Left forelimb (tissue), 1 donor: ENCODE data around the gene MARVELD2.
"Not testable (repeated sequence)": the region's sequence is repeated elsewhere in the genome, so short reads cannot be mapped to it uniquely, and the experiment has no call there.

Experiments used
- DNase-seq: peaks from one replicate; pipeline ENCODE4 v3.0.0-alpha.2; 2018; ENCODE audit warnings: low spot score

MARVELD2 gene, protein sequence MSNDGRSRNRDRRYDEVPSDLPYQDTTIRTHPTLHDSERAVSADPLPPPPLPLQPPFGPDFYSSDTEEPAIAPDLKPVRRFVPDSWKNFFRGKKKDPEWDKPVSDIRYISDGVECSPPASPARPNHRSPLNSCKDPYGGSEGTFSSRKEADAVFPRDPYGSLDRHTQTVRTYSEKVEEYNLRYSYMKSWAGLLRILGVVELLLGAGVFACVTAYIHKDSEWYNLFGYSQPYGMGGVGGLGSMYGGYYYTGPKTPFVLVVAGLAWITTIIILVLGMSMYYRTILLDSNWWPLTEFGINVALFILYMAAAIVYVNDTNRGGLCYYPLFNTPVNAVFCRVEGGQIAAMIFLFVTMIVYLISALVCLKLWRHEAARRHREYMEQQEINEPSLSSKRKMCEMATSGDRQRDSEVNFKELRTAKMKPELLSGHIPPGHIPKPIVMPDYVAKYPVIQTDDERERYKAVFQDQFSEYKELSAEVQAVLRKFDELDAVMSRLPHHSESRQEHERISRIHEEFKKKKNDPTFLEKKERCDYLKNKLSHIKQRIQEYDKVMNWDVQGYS

DNA sequence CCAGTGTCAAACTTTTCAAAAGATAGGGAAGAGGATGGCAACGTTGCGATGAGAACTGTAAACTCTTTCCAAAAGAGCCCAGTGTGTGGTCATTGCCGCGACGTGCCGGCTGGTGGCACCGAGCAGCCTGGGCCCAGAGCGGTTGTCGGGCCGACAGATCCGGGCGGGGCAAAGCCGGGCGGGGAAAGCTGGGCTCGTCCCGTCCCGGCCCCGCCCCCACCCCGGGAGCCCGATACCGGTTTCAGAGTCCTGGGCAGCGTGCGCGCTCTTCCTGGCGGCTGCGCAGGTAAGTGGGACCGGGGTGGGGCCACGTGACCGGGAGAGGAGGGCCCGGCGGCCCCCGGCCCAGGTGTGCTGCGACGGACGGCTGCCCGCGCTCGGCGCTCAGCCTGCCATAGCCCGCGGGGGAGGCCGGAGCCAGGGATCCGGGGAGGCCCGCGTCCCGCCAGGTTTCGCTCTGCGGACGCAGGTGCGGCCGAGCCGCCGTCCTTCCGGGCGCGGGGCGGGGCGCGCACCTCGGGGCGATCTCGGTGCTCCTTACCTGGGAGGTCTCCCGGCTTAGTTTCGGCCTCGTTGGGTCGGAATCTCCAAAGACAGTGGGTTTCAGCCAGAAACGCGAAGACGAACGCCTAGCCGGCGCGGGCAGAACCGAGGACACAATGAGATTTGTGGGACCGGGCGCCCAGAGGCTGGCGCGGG, at the start of gene MARVELD2:
Gene MARVELD2 (plus strand): TSS at position 232 of the 699 bp plus-strand sequence. CDS start 4,270 bp downstream, outside the sequence.
- peak; percentile 69 for DNase-seq

DNA sequence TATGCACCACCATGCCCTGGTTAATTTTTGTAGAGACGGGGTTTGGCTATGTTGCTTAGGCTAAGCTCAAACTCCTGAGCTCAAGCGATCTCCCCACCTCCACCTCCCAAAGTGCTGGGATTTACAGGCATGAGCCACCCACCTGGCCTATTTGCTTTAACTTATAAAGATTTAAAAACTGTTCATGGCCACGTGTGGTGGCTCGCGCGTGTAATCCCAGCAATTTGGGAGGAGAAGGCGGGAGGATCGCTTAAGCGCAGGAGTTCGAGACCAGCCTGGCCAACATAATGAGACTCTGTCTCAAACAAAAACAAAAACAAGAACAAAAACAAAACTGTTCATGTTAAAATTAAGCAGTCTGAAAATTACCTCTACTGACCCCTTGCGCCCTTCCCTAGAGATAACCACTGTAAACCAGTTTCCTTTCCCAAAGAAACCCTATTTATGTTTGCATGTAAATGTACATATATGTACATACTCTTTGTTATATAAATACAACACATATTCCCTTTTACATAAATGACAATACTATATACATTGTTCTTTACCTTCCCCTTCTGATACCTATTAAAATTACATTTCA, 47.1 kb upstream of the MARVELD2 start:
- no peak for DNase-seq

DNA sequence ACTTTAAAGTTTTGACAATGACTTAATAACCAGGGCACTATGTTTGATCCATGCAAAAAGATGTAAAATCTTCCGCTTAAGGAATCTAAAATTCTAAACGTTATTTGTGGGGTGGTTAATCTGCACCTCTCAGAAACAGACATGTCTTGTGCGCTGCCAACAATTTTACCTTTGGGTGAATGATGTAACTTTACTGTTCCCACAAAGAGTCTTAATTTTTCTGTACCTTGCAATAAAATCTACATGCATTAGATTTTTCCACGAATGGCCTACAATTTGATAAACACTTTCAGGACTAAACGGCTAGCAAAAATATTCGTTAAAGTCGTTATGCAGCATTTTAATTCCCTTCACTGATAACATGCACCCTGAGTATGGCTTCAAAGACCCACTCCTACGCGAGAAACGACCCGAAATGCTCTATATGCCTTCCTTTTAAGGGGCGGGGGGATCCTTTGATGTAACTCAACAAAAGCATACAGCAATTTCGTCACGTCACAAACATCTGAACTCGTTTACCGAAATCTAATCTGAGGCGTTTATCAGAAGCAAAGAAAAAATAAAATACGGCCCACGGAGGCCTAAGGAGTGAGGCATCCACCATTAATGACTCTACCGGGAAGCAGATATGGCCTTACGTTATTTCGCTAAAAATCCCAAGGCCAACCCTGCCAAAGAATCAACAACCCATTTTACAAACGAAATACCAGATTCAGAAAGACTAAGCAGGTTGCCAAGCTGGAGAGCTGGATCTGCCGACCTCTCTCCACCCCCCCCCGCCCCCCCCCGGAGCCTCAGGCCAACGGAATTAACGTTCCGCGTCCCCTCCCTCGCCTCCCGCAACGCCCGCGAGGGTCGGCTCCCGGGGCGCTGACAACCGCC, 46.2 kb upstream of the MARVELD2 start:
- DNase-seq: no peak

DNA sequence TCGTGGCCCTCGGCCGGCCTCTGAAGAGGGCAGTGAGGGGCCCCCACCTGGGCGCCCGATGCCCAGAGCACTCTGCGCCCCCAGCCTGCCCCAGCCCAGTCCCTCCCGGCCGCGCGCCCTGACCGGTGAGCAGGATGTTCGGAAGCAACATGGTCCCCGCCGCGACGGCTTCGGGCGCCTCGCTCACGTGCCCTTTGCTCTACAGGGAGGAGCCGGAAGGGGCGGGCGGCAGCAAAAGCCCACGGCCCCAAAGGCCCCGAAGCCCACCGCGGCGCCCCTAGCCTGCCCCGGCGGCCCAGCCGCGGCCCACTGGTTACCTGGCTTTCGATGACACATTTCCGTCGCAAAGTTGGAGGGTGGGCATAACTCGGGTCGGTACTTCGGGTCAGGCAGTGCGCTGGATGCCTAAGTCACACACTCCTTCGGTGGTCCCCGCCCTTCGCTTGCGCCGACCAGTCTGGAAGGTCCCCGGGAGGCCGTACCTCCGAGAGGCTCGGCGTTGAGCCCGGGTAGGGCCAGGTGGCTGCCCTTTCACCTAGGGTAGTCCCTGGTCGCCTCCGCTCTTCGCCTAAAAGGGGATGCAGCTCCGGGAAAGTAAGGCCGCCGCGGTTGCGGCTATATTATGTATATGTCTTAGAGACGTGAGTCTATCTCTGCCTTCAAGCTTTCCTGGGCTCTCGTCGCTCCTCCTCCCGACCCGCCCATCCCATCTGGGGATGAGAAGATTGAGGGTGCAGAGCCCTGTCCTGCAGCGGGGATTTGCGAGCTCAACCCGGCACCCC, 45.4 kb upstream of the MARVELD2 start, which contains the start of the genes AK6, RAD17 and TAF9:
Gene AK6 (minus strand): TSS at position 181 of the 782 bp plus-strand sequence. CDS start 30 bp downstream, at position 151.
Gene RAD17 (plus strand): TSS at position 479 of the 782 bp plus-strand sequence. CDS start 2,391 bp downstream, outside the sequence.
Gene TAF9 (minus strand): TSS at position 181 of the 782 bp plus-strand sequence. CDS start 3,783 bp downstream, outside the sequence.
- DNase-seq: peak; percentile 98

DNA sequence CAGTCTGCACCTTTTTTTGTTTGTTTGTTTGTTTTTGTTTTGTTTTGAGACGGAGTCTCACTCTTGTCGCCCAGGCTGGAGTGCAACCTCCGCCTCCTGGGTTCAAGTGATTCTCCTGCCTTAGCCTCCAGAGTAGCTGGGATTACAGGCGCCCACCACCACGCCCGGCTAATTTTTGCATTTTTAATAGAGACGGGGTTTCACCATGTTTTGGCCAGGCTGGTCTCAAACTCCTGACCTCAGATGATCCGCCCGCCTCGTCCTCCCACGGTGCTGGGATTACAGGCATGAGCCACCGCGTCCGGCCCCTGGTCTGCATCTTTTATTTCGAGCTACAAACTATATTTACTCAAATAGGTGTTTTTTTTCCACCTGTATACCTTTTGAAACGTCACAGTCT, 44.6 kb upstream of the MARVELD2 start:
- not testable (repeated sequence) for DNase-seq

DNA sequence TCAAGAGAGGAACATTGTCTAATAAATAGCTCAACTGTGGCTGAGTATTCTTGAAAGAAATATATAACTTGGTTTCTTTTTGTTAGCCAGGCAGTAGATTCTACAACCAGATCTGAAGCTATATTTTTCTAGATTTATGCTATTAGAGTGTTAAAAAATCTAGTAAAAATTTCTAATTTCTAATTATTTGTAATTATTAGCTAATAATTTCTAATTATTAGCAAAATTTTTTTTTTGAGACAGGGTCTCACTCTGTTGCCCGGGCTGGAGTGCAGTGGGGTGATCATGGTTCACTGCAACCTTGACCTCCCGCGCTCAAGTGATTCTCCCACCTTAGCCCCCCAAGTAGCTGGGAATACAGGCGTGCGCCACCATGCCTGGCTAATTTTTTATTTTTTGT, 42.5 kb upstream of the MARVELD2 start:
- no peak for DNase-seq

DNA sequence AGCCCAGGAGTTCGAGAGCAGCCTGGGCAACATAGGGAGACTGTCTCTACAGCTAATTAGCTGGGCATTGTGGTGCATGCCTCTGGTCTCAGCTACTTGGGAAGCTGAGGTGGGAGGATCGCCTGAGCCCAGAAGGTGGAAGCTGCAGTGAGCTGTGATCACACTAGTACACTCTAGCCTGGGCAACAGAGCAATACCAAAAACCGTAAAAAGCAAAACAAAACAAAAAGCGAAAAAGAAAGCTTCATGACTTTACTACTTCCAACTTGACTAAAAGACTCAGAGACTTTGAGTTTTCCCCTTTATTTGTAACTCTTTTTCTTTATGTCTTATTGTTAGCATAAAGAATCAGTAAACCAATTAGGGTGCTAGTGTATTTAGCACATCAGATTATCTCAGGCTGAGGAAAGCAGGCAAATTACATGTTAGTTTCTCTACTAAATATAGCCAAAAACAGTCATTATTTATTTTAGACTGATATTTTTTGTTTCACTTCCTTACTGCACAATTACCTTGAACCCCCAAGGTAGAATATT, 39.9 kb upstream of the MARVELD2 start:
- DNase-seq: no peak

DNA sequence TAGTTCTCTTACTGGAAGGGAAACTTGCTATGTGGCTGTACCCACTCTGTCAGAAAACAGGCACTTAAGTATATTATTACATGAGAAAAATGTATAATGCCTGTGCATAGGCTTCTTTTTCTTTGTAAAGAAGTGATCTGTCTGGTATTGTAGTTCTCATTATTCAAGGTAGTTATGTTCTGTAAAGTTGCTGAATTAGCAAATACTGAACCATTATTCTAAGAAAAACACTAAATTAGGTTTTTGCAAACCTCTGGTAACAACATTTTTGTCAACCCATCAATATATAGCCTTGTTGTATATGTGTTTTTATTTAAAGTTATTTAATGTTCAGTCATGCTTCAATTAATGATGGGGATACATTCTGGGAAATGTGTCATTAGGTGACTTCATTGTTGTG, 36.5 kb upstream of the MARVELD2 start:
- no peak for DNase-seq

DNA sequence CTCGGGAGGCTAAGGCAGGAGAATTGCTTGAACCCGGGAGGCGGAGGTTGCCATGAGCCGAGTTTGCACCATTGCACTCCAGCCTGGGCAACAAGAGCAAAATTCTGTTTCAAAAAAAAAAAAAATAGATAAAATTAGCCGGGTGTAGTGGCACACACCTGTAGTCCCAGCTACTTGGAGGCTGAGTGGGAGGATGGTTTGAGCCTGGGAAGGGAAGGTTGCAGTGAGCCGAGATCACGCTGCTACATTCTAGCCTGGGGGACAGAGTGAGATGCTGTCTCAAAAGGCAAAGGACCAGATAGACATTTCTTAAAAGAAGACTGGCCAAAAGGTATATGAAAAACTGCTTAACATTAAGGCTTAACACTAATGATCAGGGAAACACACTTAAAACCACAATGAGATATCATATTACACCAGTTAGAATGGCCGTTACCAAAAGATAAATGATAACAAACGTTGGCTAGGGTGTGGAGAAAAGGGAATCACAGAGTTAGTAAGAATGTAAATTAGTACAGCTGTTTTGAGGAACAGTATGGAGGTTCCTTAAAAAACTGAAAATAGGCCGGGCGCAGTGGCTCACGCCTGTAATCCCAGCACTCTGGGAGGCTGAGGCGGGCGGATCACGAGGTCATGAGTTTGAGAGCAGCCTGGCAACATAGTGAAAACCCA, 10.1 kb upstream of the MARVELD2 start:
- no peak for DNase-seq

DNA sequence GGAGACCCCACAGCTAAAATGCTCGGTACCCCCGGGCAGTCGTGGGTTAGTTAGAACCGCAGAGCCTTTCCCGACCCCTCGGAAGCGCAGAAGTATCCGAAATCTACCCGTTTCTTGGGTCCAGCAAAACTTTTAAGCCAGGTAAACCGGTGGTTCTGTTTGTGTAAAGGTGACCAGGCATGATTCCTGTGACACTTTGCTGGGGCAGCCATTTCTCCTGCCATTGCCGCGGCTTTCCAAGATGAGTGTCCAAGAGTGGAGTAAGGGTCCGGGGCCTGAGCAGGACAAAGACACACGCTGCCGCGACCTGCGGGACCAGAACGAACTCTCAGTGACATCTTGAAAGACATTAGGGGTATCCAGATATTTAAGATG, 655 bp downstream of the MARVELD2 start:
- no peak for DNase-seq

DNA sequence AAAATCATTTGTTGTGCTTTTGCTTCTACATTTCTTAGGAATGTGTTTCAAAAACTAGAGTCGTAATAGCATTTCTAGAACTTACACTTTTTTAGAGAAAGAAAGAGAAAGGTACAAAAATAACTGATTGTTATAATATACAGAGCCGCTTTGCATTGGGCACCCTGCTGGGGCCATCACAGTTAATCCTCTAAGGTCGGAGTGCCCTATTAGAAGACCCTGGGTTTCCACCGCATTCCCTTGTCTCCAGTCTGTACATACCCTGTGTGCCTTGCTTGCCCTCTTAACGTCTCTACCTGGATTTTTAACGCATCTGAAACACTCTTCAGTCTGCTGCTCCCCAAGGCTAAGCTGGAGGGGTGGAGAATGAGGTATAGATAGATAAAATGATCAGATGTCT, 1.3 kb downstream of the MARVELD2 start:
- DNase-seq: no peak

DNA sequence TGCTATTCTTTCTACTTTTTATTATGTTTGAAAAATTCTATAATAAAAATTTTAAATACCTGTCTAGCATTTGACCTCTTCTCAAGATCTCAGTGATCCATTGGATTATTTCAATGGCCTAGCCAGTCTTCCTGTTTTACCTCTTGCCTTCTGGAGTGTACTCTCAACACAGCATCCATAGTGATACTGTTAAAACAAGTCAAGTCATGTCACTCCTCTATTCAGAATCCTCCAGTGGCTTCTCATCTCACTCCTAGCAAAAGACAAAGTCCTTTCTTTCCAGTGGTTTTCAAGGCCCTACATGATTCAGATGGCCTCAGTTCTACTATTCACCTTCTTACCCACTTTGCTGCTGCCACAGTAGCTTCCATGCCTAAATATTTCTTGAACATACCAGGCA, 1.8 kb downstream of the MARVELD2 start:
- no peak for DNase-seq

DNA sequence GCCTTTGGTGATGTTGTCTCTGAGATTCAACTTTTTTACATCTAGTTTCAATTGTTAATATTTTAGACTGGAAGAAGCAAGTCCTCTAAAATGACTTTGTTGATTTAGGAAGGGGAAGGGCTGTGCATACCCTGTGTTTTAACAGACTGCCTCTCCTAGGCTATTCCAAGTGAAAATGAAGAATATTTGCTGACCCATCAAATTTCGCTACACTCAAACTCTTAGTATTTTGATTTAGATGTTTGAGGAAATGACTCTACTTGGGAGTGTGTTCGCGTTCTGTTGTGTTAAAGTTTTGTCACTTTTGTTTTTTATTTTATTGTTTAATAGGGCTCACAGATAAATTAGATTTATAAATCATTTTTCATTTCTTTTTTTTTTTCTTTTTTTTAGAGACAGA, 3.6 kb downstream of the MARVELD2 start:
- no peak for DNase-seq

DNA sequence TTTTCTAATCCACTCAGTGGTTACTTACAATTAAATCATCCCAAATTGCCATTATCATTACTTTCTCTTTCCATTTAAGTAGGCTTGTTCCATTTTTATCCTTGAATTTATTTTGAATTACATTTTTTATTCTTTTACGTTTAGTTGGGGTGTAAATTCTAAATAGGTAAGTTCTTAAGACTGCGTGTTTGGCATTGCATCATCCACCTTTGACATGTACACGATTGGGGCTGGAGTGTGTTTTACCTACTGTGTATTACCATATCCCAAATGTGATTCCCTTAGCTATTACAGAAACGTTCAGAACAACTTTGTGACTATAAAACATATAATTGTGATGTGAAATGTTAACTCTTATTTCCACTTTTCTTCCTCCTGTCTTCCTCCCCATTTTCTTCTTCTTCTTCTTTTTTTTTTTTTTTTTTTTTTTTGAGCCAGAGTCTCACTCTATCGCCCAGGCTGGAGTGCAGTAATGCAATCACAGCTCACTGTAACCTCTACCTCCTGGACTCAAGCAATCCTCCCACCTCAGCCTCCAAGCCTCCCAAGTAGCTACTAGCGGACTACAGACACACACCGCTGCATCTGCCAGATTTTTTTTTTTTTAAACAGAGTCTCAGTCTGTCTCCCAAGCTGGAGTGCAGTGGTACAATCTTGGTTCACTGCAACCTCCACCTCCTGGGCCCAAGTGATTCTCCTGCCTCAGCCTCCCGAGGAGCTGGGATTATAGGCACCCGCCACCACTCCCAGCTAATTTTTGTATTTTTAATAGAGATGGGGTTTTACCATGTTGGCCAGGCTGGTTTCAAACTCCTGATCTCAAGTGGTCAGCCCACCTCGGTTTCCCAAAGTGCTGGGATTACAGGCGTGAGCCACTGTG, 16.7 kb downstream of the MARVELD2 start:
- no peak for DNase-seq

DNA sequence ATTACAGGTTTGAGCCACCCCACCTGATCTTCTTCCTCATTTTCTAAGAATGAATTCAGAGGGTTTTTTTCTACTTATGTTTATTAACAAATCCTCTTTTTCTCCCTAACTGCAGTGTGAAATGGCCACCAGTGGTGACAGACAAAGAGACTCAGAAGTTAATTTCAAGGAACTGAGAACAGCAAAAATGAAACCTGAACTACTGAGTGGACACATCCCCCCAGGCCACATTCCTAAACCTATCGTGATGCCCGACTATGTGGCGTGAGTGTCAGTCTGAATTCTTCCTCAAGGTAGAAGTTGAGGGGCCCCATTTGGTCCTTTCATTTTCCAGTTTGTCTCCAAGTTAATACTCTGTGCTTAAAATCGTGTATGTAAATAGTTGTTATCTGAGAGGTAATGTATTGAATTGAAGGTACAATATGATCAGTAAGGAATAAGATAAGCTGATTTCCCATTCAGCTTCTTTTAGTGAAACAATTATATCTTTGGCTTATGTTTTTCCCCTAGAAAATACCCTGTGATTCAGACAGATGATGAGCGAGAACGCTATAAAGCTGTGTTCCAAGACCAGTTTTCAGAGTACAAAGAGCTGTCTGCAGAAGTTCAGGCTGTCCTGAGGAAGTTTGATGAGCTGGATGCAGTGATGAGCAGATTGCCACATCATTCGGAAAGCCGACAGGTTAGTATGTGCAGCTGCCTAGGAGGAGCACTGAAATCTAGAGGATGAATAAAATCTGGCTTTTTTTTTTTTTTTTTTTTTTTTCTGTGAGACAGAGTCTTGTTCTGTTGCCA, 17.7 kb downstream of the MARVELD2 start:
- no peak for DNase-seq

DNA sequence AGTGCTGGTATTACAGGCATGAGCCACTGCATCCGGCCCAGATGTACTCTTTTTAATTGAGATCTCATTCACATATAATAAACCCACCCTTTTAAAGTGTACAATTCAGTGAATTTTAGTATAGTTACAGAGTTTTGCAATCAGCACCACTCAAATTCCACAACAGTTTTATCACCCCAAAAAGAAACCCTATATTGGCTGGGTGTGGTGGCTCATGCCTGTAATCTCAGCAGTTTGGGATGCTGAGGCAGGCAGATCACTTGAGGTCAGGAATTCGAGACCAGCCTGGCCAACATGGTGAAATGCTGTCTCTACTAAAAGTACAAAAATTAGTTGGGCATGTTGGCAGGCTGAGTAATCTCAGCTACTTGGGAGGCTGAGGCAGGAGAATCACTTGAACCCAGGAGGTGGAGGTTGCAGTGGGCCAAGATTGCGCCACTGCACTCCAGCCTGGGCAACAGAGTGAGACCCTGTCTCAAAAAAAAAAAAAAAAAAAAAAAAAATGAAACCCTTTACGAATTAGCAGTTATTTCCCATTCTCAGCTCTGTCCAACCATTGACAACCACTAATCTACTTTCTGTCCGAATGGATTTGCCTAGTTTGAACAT, 20.5 kb downstream of the MARVELD2 start:
- not testable (repeated sequence) for DNase-seq

DNA sequence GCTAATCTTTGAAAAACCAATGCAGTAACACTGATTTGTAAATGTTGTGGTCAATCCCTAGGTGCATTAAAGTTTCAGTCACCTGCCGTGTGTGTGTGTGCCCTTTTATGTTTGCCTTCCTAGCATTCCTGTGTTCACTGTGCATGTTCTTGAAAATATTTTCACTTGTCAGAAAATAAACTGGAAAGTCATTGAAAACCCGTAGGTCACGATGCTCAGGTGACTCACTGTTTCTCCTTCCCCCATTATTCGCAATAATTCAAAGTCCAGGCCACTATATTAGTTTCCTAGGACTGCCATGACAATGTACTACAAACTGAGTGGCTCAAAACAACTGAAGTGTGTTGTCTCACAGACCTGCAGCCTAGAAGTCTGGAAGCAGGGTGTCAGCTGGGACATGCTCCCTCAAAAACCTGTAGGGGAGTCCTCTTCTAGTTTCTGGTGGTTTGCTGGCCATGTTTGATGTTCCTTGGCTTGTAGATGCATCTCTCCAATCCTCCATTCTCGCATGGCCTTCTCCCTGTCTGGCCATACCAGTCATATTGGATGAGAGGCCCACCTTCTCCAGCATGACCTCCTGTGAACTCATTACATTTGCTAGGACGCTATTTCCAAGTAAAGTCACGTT, 29.3 kb downstream of the MARVELD2 start:
- DNase-seq: no peak
